Ascending aorta (tissue), 2 donors: Measurements from ENCODE around the gene CLDN15. TPM values are rescaled to one million over a fixed set of nuclear protein-coding genes. Genes with fewer than 3 reads are reported as not detected.
"Not testable (repeated sequence)": the region's sequence is repeated elsewhere in the genome, so short reads cannot be mapped to it uniquely, and the experiment has no call there.

ENCODE experiments used
- DNase-seq, 2 donors: peaks; one replicate each; pipeline ENCODE4 v3.0.0-alpha.2; 2019; ENCODE audit warnings: low spot score in 2 of 2
- H3K27ac ChIP-seq, 2 donors: fragments of 200-600 bp; sonication (generic); one replicate each; pipeline ENCODE4 v1.5.1; 2016 to 2017; ENCODE audit warnings: mild to moderate bottlenecking in 1 of 2
- H3K27me3 ChIP-seq: fragments of 200-600 bp; sonication (generic); one replicate; pipeline ENCODE4 v1.5.1; 2017
- H3K36me3 ChIP-seq, 2 donors: fragments of 200-600 bp; sonication (generic); one replicate each; pipeline ENCODE4 v1.5.1; 2016
- H3K4me1 ChIP-seq, 2 donors: fragments of 200-600 bp; sonication (generic); one replicate each; pipeline ENCODE4 v1.5.1; 2016 to 2017; ENCODE audit warnings: mild to moderate bottlenecking in 1 of 2
- H3K4me3 ChIP-seq, 2 donors: fragments of 200-600 bp; sonication (generic); one replicate each; pipeline ENCODE4 v1.5.1; 2016 to 2017; ENCODE audit warnings: mild to moderate bottlenecking in 1 of 2
- H3K9me3 ChIP-seq, 2 donors: fragments of 200-600 bp; sonication (generic); one replicate each; pipeline ENCODE4 v1.5.1; 2016
- CTCF ChIP-seq, 3 experiments: fragments of 200-600 bp in 2 of 3; fragments of 450-650 bp in 1 of 3; sonication (generic) in 2 of 3; IDR thresholded peaks; one replicate each; pipeline ENCODE4 v1.5.1; 2016 to 2019; ENCODE audit warnings: antibody characterized with exemption in 3 of 3, mild to moderate bottlenecking in 1 of 3, moderate library complexity in 1 of 3
- intact Hi-C: fragments of 100-400 bp; cut with DNase I; formaldehyde crosslinking; loops from one replicate; pipeline ENCODE4 v1.15.1; 2023
- total RNA-seq: library from RNA; depleted of rRNA; stranded (reverse); fragments of >200 nt; gene quantifications from one replicate; pipeline ENCODE4 v1.1.0, GENCODE V29; 2016

The CLDN15 gene
- total RNA-seq, 1 donor from 2014 or later = 27.7 TPM

- DNase-seq = no peak
- Histone ChIP-seq H3K27me3 (no peaks in the 10 kb centered on the region), H3K9me3 (no peaks in the 10 kb centered on the region), H3K27ac (no peak overlapping the region), H3K4me1 (no peaks in the 10 kb centered on the region), H3K4me3 (no peak overlapping the region), H3K36me3 (no peaks in the 10 kb centered on the region)
- TF ChIP-seq CTCF (IDR thresholded peaks at IDR 0.05) = no peak
- intact Hi-C loops = no loop called here
These were observed 20.7 kb upstream of the CLDN15 start for GRCh38 chr7:101258243-101258731.

- Histone ChIP-seq H3K27ac (no peak overlapping the region), H3K4me1 (peaks cover 5 to 6% of the 10 kb centered on the region in 2 donors), H3K27me3 (no peaks in the 10 kb centered on the region), H3K9me3 (no peaks in the 10 kb centered on the region), H3K4me3 (no peak overlapping the region), H3K36me3 (no peaks in the 10 kb centered on the region)
- TF ChIP-seq CTCF (IDR thresholded peaks at IDR 0.05) = no peak
- DNase-seq = no peak
- intact Hi-C loops = no loop called here
These were observed 18.2 kb upstream of the CLDN15 start for GRCh38 chr7:101255796-101256195.

- intact Hi-C loops = loop anchor here (1.0 to 2.0 kb wide), 2 partner anchors 30 to 34 kb away; partner anchors contain the start of gene ZNHIT1
- DNase-seq, H3K9me3 ChIP-seq, H3K36me3 ChIP-seq, H3K27me3 ChIP-seq, H3K27ac ChIP-seq: not testable (repeated sequence)
- Histone ChIP-seq H3K4me1 (peaks cover 8 to 10% of the 10 kb centered on the region in 2 donors), H3K4me3 (peak overlapping the region in 1 of 2 donors; percentile 73)
These were observed 15.6 kb upstream of the CLDN15 start for GRCh38 chr7:101253199-101253598.

- Histone ChIP-seq H3K36me3 (peaks cover 2 to 4% of the 10 kb centered on the region in 2 donors), H3K4me3 (peak overlapping the region; percentile 71 to 73), H3K27me3 (no peaks in the 10 kb centered on the region), H3K4me1 (peaks cover 8 to 10% of the 10 kb centered on the region in 2 donors), H3K27ac (peak overlapping the region; percentile 41 to 75), H3K9me3 (no peaks in the 10 kb centered on the region)
- TF ChIP-seq CTCF (IDR thresholded peaks at IDR 0.05) = no peak
- DNase-seq = peak; percentile 87 to 98
- intact Hi-C loops = loop anchor here (1.0 to 2.0 kb wide), 3 partner anchors 8 to 415 kb away; partner anchors contain the start of gene ZNHIT1
These were observed 14.5 kb upstream of the CLDN15 start for GRCh38 chr7:101251871-101252659.

- H3K27ac ChIP-seq = no peak overlapping the region
- H3K9me3 ChIP-seq = no peaks in the 10 kb centered on the region
- intact Hi-C loops = no loop called here
- H3K4me3 ChIP-seq = no peak overlapping the region
- TF ChIP-seq CTCF (IDR thresholded peaks at IDR 0.05) = no peak
- no peak for DNase-seq
- H3K36me3 ChIP-seq = peaks cover 2 to 4% of the 10 kb centered on the region in 2 donors
- H3K27me3 ChIP-seq = no peaks in the 10 kb centered on the region
- H3K4me1 ChIP-seq = peaks cover 8 to 17% of the 10 kb centered on the region in 2 donors
These were observed 12.7 kb upstream of the CLDN15 start for GRCh38 chr7:101250324-101250723.

- DNase-seq = no peak
- Histone ChIP-seq H3K27me3 (no peaks in the 10 kb centered on the region), H3K4me1 (peaks cover 8 to 23% of the 10 kb centered on the region in 2 donors), H3K4me3 (no peak overlapping the region), H3K36me3 (peaks cover 2 to 4% of the 10 kb centered on the region in 2 donors), H3K27ac (no peak overlapping the region), H3K9me3 (no peaks in the 10 kb centered on the region)
- TF ChIP-seq CTCF (IDR thresholded peaks at IDR 0.05) = no peak
- intact Hi-C loops = loop anchor here (10.0 kb wide), 4 partner anchors 363 to 1333 kb away; partner anchors contain the start of genes POP7, PPP1R35, TRIM4 and UFSP1
These were observed 10.7 kb upstream of the CLDN15 start for GRCh38 chr7:101248276-101248675.
